Hepatocyte (in vitro differentiated cells): ENCODE results near the gene RMND1.

Experiments used
- CTCF ChIP-seq: fragments of 200-600 bp; sonication (generic); IDR thresholded peaks from 2 replicates; pipeline ENCODE4 v1.5.1; 2016; ENCODE audit warnings: antibody characterized with exemption, mild to moderate bottlenecking; ENCODE audit not compliant: poor library complexity
- EZH2 ChIP-seq: fragments of 200-600 bp; sonication (generic); IDR thresholded peaks from 2 replicates; pipeline ENCODE4 v1.6.1; 2016; ENCODE audit warnings: antibody characterized with exemption, mild to moderate bottlenecking, borderline replicate concordance
- EZH2phosphoT487 ChIP-seq: fragments of 200-600 bp; sonication (generic); IDR thresholded peaks from one replicate; pipeline ENCODE4 v1.6.1; 2018; ENCODE audit warnings: antibody characterized with exemption, mild to moderate bottlenecking, low read depth, moderate library complexity; ENCODE audit not compliant: unreplicated experiment, severe bottlenecking

- TF ChIP-seq CTCF = no peak
- no peak for TF ChIP-seq EZH2
- no peak for TF ChIP-seq EZH2phosphoT487
Observed at GRCh38 chr6:151493804-151494234, 41.9 kb upstream of the RMND1 start, which contains the start of gene CCDC170.
